GM19455 (cell line): ENCODE results near the gene SALL1.

Experiments used
- ATAC-seq: cut with Tn5 transposase; IDR thresholded peaks from one replicate; pipeline ENCODE4 v1.9.1; 2021; ENCODE audit not compliant: unreplicated experiment

SALL1 gene

DNA sequence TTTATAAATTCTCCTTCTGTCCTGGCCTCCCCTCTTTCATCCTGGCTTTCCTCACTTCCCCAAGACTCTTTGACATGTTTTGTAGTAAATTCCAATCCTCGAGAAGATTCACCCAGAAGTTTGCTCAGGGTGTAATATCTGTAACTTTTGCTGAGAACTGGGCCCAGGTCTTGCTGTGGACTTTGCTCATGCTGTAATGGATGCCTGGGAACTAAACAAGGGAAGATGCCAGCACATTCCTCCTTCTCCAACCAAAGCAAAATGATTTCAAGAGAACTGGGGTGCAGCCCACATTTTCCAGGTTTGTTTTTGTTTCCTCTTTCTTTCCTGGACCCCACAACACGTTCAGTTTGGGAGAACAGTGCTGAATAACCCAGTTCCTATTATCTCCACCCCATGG is 6.6 kb upstream of the SALL1 start:
- ATAC-seq, result no peak

DNA sequence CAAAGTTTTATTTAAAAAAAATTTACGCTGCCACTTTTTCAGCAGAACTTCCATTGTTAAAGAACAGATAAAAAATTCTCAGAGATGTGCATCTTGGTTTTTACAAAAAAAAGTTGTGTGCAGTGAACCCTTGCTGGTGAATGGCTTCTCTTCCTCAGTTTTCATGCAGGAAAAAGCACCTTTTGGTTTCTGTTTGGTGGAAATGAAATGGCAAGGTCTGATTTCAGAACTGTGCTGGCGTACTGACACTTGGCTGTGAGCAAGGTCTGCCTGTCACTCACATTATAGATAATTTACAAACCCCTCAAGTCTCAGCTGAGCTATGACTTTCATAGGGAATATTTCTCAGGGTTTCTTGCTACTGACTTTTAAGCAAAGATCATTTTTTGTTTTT is 5.7 kb upstream of the SALL1 start:
- no peak for ATAC-seq

DNA sequence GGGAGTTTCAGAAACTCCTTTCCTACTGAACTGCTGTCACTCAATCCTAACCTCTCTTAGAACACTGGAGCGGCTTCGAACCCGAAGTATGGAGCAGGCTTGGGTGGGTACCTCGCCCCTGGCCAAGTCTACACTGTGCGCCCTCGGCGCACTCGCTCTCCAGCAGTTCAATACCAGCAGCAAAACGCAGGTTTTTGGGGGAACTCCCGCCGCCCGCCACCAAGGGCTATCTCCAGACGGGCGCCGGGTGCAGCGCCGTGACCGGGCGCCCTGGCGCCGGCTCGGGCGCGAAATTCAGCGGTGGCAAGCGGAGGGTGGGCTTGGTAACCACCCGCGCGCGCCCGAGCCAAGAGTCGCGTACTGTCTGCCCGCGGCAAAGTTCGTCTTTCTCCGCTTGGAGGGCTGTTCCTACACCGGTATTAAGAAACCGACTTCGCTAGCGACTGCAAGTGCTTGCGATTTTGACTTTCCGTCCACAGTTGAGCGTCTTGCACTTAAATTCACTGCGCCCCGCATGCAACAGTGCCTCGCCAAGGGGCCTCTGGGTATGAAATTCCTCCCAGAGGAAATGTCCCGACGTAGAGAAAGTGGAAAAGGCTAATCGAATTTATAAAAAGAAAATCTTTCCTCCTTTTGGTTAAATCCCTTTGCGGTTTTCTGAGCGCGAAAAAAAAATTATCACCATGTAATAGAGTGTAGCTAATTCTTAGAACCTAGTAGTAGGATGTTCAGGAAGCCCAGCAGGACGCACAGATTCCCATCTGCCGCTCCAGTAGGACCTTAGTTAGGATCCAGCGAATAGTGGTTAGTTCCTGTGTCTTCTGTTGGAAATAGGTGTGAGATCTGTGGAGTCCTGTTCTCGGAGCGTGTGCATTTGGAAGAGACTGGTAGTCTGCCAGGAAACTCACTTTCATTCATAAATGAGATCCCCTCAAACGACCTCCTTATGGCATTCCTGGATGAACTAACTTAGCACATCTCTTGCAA is 5.0 kb upstream of the SALL1 start:
- ATAC-seq, result no peak

DNA sequence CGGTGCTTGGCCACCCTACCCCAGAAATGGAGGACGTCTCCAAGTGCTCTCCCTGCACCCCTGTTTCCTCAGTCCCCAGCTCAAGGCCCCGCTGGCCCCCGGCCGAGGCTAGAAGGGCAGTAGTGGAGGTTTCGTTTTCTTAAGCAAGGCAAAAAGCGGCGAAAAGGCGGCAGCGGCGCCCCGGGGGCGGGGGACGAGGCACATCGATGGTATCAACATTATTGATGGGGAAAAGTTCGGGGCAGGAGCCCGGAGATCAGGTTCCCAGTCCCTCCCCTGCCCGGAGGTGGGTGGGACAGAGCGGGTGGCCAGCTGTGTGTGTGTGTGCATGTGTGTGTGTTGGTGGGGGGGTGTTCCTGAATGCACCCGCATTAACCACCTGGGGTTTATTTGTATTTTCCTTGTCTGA is 4.1 kb upstream of the SALL1 start:
- no peak for ATAC-seq

DNA sequence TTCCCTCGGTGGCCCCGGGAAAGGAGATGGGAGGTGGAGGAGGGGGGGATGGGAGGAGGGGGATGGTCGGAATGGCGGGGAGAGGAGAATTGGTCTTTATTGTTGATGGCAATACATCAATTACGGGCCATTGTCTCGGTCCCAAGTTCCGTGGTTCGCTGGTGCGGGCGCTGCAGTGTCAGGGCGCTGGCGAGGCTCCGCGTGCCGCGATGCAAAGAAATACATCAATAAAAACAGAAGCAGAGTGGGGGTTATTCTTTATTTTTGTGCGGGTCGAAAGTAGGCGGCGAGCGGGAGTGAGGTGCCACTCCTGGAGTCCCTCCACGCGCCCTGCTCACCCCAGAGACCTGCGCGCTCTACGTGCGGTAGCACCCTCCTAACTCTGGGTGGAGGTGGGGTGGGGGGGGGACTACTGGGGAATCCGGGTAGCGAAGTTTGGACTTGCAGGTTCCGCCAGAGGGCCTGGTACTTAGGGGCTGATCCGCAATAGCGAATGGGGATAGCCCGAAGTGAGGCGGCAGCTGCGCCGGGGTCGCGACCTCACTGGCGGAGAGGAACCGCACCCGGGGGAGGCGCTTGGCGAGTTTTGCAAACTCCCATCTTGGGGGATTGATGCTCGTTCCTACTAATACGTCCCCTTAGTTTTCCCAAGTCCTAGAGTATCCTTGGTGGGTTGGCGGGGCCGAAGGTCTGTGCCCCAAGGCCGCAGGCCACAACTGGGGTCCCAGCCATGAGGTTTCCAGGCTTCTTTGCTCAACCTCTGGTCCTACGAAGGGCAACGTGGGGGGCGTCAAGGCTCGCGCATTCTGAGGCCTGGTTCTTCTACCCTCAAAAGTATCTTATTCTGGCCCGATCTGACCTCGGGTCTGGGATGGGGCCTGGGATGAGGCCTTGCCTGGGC is 3.5 kb upstream of the SALL1 start:
- no peak for ATAC-seq

DNA sequence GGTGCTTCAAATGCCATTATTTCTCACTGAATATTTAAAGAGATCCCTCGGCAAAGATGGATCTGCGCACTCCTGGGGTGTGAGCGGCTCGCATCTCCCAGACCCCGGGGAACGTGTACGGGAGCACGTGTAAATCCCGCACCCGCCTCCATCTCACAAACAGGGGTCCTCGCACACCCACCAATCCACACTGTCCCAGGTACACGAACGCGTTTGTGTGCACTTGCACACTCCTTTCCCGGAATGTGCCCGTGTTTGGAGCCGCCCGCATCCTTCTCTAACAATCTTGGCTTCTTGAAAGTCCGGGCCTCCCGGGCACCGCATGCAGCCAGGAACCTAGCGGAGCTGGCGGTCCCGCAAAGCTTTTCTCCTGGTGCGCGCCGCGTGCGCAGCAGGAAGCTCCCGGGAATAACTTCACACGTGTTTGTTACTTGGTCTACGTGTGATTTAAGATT is 2.5 kb upstream of the SALL1 start:
- no peak for ATAC-seq

DNA sequence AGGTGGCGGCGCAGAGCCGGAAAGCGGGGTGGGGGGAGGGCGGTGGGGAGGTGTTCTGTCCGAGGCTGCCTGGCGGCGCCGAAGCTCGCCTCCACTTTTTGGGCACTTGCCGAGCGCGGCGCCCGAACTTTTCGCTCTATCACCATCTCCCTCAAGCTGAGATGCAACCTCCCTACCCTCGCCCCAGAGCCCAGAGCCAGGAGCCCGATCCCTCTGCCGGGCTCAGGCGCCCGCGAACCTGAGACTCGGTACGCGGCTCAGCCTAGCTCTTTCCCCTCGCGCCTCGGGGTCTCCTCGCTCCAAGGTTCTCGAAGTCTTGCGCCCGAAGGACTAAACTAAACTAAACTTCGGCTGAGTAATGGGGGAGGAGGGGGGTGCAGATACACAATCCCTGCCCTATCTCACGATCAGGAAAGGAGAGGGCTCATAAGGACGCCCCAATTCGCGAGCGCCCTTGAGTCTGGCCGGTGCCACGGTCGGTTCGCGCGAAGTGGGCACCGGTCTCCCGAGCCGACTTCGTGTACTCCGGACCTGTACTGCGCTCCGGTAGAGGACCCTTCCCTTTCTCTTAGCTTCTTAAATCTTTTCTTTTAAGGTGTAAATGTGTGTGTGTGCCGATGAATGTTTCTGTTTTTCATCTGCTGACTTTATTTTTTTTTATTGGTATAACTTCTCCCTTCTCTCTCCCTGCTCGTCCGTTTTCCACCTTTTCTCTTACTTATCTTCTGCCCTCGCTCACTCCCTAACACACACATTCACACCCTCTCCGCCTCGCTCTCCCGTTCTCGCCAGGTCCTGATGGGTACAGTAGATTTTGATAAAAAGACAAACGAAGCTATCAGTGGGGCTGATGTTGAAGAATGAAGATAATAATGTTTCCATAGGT is 1.9 kb upstream of the SALL1 start:
- ATAC-seq, result no peak

DNA sequence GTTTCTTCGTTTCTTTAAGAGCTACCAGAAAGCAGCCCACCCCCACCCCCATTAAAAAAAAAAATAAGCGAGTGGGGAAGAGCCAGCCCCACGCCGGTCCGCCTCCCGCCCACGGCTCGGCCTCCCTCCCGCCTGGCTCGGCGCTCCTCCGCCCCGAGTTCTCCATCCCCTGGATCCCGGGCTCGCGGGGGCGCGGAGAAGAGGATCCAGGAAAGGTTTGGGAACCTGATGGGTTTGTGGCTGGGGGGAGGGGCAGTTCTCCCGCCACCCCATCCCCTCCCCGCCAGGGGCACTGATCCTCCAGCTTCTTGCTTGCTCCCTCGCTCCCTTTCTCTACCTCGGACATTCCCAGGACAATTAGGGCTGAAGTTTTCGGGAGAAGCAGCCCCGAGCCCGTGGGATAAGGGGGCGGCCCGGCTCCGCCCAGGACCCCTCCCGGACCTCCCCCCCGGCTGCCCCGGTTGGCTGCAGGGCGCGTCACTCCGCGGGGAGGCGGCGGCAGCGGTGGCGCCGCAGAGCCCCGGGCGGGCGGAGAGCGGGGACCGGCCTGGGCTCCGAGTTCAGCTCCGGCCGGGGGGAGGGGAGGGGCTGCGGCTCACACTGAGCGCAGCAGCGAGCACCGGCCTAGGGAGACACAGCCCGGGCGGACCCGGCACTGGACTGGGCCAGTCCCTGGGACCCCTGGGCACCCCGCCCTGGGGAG is 1.0 kb upstream of the SALL1 start:
- ATAC-seq, result no peak

DNA sequence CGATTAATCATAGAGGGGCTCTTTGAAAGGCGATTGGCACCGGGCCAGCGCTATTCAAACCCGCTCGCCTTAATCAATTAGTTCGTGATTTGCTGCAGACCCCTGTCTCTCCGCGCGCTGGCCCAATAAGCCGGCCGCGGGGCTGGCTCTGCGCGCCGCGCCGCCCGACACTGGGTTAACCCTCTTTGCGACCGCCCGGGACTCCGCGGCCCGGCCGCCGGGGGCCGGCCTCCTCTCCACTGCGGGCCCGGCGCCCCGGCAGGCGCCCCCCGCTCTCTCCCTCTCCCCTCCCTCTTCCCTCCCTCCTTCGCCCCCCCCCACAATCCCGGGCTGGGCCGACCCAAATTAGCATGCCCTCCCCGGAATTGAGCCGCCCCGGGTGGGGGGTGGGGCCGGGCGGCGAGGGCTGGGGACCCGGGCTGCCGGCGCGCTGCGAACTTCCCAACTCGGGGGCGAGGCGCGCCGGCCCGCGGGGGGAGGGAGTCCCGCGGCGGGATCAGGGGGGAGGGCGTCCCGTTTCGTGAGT is 428 bp upstream of the SALL1 start:
- no peak for ATAC-seq

DNA sequence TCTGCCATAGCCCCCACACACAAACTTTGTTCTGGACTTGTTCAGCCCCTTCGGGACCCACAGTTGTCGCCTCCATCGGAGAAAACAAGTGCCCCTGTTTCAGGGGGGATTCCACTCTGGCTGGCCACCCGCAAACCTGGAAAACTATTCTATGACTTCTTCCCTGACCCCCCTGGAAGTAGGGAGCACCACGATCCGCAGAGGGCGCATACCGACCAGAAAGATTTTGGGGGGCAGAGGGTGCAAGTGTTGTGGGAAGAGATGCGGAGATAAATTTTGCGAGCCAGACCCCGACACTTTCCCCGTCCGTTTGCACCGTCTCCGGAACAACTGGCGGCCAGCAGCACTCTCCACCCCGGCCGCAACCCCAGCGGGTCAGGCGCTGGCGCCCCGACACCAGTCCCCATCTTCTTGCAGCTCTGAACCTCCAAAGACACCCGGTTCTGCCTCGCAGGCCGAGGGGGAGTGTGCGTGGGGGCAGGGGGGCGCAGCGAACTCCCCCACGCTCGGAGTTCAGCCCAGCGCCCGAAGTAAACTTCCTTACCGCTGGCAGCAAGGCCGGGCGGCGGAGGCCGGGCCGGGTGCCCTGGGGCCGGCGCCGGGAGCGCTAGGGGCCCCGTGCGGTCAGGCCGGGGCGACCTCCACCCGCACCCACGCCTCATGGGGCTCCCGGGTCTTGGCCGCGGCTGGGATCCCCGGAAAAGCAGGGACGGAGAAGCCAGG is 744 bp downstream of the SALL1 start:
- ATAC-seq, result no peak

DNA sequence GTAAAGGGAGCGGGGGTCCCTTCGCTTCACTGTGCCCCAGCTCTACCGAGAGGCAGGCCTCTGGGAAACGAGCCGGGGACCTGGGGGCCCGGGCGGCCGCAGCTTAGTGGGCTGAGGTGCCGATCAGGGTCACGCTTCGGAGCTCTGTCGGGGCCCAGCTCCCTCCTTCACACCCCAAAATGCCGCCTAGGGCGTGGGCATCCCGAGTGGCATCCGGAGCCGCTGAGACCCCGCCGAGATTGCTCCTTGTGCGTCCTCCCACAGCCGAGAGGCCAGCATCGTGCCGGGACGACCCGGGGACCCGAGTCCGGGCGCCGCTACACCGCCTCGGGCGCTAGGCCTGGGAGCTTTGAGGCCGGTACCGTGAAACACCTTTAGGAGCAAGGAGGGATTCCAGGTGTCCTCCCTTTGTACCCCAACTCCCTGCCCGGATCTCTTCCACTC is 1.3 kb downstream of the SALL1 start:
- no peak for ATAC-seq

DNA sequence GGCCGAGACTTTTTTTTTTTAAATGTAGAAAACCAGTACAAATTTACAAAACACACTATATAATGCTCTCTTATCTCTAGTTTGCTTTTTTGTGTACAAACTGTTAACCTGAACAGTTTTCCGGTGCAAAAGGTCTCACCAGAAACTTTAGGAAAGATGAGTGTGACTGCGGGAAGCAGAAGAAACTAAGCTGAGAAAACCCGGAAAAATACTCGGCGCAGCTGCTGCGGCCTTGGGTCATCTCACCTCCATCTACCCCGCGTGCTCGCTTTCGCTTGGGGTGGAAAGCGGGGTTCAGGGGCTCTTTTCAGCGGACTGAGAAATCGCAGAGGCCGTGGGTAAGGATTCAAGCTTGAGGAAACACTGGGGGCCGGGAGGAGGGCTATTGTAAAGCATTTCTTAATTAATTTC is 1.8 kb downstream of the SALL1 start:
- ATAC-seq, result no peak

DNA sequence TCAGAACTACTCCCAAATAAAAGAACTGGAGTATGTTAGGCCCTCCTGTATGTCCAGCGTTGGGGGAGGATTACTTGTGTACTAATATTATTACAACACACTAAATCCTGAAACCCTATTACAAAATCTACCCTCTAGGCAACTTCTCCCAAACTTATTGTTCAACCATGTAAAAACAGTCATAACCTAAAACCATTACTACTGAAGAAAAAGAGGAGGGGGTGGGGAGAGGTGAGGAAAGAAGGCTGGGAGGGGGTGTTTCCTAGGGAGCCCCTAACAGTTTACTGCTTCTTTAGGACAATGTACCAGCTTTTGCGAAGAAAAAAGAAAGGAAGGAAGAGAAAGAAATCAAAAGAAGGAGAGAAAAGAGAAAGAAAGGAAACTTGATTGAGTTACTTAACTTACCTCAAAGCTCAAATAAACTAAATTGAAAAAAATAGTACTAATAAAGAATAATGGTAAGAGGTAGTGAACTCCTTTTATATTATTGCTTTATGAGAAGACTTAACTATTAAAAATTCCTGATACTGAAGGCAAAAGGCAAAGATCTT is 2.3 kb downstream of the SALL1 start:
- no peak for ATAC-seq

DNA sequence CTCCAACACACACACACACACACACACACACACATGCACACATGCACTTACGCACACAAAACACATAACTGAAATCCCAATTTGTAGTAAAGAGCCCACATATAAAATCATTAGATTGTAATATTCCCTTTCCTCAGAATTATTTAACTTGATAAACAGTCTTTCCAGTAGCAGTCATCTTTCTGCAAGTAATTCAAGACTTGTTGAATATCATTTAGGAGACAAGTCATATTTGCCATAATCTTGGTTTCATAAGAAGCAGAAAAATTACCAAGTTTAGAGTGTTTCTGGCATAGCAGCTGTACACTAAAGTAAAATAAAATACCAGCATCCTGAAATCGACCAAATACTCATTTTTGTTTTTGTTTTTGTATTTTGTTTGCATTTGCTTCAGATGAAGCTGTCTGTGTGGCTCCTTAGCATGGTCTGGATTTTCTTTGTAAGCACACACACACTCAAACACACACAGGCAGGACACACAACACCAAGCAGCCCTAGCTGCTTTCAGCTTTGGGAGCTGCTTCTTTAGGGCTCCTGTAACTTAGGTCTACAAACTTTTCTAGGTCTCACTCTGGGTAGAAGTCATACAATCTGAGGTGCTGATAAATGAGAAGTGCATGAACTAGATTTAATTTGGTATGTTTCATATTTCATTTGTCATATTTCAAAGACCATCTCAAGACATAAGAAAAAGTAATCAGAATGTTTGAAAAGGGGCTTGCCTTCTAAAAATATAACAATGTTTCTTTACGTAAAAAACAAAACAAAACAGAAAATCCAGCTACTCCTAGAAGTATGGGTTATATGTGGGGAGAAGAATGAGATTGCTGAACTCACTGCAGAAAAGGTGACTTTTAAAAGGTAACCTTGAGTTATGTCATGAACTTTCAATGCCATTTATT is 3.0 kb downstream of the SALL1 start:
- no peak for ATAC-seq

DNA sequence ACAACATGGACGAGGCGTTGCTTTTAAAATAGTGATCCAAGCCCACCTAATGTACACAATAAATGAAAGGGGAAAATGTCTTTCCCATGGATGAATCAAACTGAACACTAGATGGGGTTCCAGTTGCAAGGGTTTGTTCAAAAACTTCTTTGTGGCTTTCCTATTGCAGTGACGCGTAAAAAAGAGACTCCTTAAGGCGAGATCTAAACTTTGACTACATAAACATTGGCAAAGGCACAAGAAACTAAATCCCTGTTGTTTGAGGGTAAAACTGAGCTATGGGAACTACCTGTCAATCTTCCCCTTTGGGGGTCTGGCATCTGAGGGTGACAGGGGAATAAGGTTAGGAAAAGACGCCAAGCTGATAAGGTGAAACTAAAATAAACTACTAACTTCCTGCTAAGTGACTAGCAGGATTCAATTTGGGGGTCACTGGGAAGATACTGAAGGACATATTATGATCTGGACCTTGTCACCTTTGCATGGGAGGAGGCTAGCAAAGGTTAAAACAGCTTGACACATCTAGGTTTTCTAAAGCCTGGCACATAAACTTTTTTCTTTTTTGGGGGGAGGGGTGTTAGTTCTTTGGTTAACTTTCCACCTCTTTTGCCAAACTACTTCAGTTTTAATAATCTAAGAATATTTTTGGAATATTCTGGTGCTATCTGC is 4.7 kb downstream of the SALL1 start:
- ATAC-seq, result no peak

DNA sequence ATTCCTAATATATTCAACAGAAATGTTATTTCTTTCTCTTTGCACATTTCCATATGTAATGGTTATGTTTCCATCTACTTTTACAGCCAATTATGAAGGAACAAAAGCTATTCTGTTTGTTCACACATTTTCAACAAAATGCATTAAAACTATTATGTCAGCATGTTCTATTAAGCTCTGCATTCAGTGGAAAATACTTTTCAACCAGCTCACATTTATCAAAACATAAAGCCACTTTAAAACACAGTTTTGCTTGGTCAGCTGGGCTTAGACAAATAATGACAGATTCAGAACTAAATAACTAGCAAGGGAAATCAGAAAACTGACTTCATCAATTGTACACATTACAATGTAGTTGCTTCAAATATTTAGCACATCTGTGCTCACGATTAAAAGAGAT is 6.9 kb downstream of the SALL1 start:
- no peak for ATAC-seq

DNA sequence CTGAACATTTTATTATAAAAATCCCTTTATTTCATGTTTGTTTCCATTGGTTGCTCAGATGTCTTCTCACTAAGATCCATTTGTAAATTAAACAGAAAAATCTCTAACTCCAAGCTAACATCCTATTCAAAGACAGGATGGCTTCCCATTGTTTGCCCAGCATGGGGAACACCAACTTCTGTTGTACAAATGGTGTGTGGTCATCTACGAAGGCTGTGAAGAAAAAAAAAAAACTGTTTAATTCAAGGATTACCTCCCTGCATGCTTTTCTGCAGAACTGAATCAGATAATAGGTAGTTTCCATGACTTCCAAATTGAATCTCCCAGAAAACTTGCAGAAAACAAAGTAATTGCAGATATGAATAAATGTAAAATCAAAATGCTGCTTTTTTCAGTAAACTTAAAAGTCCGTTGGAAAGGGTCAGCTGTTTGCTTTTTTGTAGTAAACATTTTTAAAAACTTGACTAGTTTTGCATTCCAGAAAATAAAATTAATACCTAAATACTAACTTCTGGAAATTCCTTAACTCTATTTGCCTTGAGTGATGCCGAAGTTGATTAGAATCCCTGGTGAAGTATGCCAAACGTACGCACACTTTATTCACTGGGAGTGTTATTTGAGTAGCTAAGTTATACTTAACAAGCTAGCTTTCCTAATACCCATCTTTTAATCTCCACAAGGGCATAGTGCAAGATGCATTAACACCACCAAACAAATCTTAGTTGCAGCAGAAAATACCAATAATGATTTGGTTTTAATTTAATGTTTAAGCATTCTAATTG is 7.7 kb downstream of the SALL1 start:
- ATAC-seq, result no peak
